Activated naive CD8-positive, alpha-beta T cell (primary cell): Measurements from ENCODE around the gene LPAR1.
"Not testable (repeated sequence)": the region's sequence is repeated elsewhere in the genome, so short reads cannot be mapped to it uniquely, and the experiment has no call there.

Experiments
- H3K27ac Mint-ChIP-seq: one replicate; pipeline ENCODE4 v1.8.0; 2021; ENCODE audit warnings: mixed read lengths
- H3K27me3 Mint-ChIP-seq: one replicate; pipeline ENCODE4 v1.8.0; 2021; ENCODE audit warnings: mixed read lengths
- H3K36me3 Mint-ChIP-seq: one replicate; pipeline ENCODE4 v1.8.0; 2021; ENCODE audit warnings: mixed read lengths
- H3K4me1 Mint-ChIP-seq: one replicate; pipeline ENCODE4 v1.8.0; 2021; ENCODE audit warnings: low read depth, mixed read lengths
- H3K4me3 Mint-ChIP-seq: one replicate; pipeline ENCODE4 v1.8.0; 2021; ENCODE audit warnings: mild to moderate bottlenecking, mixed read lengths
- H3K9me3 Mint-ChIP-seq: one replicate; pipeline ENCODE4 v1.8.0; 2021; ENCODE audit warnings: low read depth, mixed read lengths

LPAR1 gene

DNA sequence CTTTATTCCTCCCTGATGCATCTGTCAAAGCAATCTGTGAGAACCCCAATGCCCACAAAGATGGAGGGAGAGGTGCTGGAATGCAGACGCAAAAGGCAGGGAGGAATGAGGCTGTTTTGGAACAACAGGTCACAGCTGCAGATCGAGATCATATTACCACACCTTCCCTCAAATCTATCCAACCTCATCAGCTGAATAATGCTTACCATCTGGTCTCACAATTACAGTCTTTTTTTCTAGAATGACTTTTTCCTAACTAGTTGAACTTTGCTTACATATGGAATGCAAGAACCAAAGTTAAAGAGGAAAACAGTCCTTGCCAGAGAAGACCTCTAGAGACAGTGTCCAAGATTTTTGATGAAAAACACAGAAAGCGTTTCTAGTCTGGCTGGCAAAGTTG lies 158.1 kb downstream of the LPAR1 start:
- Mint-ChIP-seq H3K27ac (no peak overlapping the region), H3K36me3 (no peaks in the 10 kb centered on the region), H3K9me3 (no peaks in the 10 kb centered on the region), H3K4me3 (no peak overlapping the region), H3K4me1 (no peaks in the 10 kb centered on the region), H3K27me3 (no peaks in the 10 kb centered on the region)

DNA sequence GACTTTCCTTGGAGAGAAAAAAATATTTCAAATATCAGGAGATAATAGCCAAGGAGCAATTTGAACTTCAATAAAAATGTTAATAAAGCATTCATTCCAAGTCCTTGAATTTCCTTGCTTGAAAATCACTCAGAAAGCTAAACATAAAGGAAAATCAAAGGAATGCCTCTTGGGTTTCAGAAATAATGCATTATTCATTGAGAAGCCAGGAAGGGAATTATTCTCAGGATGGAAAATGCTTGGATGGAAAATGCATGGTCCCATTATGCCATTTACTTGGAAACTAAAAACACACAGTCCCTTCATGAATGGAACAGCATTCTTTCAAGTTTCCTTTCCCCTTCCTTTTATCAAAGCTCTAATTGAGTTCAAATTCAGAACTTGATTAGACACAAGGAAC lies 160.9 kb downstream of the LPAR1 start:
- H3K27ac Mint-ChIP-seq, result no peak overlapping the region
- peaks cover 3% of the 10 kb centered on the region for H3K9me3 Mint-ChIP-seq
- no peaks in the 10 kb centered on the region for H3K4me1 Mint-ChIP-seq
- no peaks in the 10 kb centered on the region for H3K36me3 Mint-ChIP-seq
- H3K27me3 Mint-ChIP-seq, result peaks cover 5% of the 10 kb centered on the region
- H3K4me3 Mint-ChIP-seq, result no peak overlapping the region

DNA sequence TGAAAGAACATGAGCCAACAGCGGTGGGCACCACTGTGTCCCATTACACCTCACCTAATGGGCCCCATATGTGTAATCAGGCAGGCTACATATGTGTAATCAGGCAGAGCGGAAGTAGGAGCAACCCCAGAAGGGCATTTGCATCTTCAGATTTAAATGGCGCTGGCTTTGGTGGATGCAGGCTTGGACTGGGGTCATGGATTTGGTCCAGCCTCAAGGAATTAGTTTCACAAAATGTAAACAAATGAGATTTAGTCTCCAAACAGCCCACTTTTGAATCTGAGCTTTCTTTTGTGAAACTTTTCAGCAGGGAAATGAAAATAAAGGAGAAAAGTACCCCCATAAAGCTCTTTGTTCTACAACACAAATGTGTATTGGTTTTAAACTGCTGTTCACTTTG lies 161.3 kb downstream of the LPAR1 start:
- Mint-ChIP-seq H3K36me3 (no peaks in the 10 kb centered on the region), H3K27ac (no peak overlapping the region)

DNA sequence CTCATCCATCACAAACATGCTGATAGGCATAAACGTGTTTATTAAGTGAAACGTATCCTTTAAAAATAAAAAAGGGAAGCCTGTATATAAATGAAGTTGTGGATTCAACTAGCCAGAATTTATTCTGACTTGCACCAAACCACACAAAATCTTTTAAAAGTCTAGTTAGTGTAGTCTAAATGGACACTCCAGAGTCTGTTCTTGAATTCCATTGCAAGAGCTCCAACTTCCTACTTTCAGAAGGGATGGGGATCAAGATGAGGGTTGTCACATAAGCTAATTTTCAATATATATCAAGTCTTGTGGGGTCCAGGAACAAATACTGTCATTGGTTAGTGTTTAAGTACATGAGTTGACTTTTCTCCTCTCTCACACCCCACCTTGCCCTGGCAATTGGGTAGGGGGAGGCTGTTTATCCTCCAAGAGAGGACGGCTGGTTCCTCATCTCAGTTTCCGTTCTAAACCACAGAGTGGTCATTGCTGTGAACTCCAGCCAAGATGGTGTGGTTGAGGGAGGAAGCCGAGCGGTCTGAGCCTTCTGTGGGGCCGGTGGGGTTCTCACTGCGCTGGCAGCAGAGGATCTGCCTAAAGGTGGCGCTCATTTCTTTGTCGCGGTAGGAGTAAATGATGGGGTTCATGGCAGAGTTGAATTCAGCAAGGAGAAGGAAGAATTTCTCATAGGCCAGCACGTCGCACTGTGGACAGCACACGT lies 163.2 kb downstream of the LPAR1 start:
- H3K27ac Mint-ChIP-seq, result no peak overlapping the region
- H3K4me1 Mint-ChIP-seq, result no peaks in the 10 kb centered on the region
- peaks cover 9% of the 10 kb centered on the region for H3K27me3 Mint-ChIP-seq
- H3K4me3 Mint-ChIP-seq, result no peak overlapping the region
- H3K9me3 Mint-ChIP-seq, result peaks cover 3% of the 10 kb centered on the region
- no peaks in the 10 kb centered on the region for H3K36me3 Mint-ChIP-seq

More for the DNA sequence above, 161.3 kb downstream of the LPAR1 start:
- no peaks in the 10 kb centered on the region for H3K4me1 Mint-ChIP-seq
- H3K9me3 Mint-ChIP-seq, result peaks cover 3% of the 10 kb centered on the region
- no peak overlapping the region for H3K4me3 Mint-ChIP-seq
- peaks cover 6% of the 10 kb centered on the region for H3K27me3 Mint-ChIP-seq

DNA sequence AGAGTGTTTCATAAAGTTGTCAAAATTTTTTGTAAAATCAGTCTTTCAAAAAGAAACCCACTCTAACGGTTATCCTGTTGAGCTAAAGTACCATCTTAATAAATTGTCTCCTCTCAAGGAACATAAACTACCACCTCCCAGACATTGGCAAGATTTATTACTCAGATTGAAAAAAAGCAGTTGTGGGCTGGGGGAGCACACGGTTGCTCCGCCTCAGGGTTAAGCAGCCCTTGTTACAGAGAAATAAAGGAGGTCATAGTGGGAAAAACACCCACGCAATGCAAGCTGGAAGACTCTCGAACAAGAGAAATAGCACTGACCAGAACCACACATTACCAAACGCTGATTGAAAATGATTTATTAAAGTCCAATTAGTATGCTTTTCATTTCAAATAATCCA lies 165.3 kb downstream of the LPAR1 start:
- H3K4me1 Mint-ChIP-seq, result no peaks in the 10 kb centered on the region
- no peaks in the 10 kb centered on the region for H3K36me3 Mint-ChIP-seq
- H3K9me3 Mint-ChIP-seq, result peaks cover 3% of the 10 kb centered on the region
- H3K27me3 Mint-ChIP-seq, result peaks cover 9% of the 10 kb centered on the region
- no peak overlapping the region for H3K4me3 Mint-ChIP-seq
- H3K27ac Mint-ChIP-seq, result no peak overlapping the region

DNA sequence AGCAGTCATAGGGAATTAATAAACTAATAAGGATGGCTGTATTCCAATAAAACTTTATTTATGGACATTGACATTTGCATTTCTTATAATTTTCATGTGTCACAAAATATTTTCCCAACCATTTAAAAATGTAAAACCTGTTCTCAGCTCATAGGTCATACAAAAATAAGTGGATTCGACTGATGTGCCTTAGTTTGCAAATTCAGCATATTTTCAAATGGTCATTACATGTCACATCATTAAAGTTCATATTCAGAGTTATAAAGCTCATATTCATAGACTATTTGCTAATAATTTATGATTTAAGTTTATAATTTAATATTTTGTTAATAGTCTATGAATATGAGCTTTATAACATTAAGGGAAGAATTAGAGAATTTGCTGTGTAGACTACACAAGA lies 166.5 kb downstream of the LPAR1 start:
- H3K27me3 Mint-ChIP-seq, result peaks cover 9% of the 10 kb centered on the region
- H3K4me1 Mint-ChIP-seq, result no peaks in the 10 kb centered on the region
- H3K27ac Mint-ChIP-seq, result no peak overlapping the region
- H3K9me3 Mint-ChIP-seq, result peaks cover 3% of the 10 kb centered on the region
- no peak overlapping the region for H3K4me3 Mint-ChIP-seq
- H3K36me3 Mint-ChIP-seq, result no peaks in the 10 kb centered on the region

DNA sequence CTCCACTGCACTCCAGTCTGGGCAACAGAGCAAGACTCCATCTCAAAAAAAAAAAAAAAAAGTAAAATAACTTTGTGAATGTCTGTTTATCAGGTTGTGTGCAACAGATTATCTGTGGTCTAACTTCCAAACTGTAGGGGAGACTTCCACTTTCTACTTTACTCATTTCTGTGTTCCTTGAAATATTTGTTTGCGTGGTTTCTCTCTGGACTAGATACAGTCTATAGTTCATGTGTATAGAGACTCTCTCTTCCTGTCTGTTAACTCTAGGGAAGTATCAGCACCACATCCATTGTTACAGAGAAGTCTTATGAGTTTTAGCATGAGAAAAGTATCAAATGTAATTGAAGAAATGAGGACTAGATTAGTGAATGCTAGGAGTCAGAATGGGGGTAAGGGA lies 168.3 kb downstream of the LPAR1 start:
- no peak overlapping the region for H3K4me3 Mint-ChIP-seq
- H3K27ac Mint-ChIP-seq, result no peak overlapping the region

DNA sequence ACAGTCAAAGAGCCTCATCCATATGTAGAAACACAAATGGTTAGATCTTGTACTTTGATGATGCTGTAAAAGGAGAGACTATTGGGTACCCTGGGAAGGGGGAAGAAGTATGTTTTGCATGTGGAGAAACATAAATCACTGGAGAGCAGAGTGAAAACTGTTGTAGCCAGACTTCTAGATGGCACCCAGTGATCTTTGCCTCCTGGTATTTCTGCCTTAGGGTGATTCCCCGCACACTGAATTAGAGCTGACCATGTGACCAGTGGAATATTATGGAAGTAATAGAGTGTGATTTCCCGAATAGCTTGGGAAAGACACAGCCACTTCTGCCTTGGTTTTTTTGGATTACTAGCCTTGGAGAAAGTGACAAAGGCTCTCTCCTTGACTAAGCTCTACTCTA lies 174.3 kb downstream of the LPAR1 start:
- Mint-ChIP-seq H3K4me3 (no peak overlapping the region), H3K27me3 (no peaks in the 10 kb centered on the region), H3K36me3 (no peaks in the 10 kb centered on the region), H3K27ac (no peak overlapping the region), H3K9me3 (peaks cover 9% of the 10 kb centered on the region), H3K4me1 (no peaks in the 10 kb centered on the region)

More for the DNA sequence above, 168.3 kb downstream of the LPAR1 start:
- no peaks in the 10 kb centered on the region for H3K4me1 Mint-ChIP-seq
- H3K9me3 Mint-ChIP-seq, result peaks cover 3% of the 10 kb centered on the region
- no peaks in the 10 kb centered on the region for H3K36me3 Mint-ChIP-seq
- peaks cover 9% of the 10 kb centered on the region for H3K27me3 Mint-ChIP-seq

DNA sequence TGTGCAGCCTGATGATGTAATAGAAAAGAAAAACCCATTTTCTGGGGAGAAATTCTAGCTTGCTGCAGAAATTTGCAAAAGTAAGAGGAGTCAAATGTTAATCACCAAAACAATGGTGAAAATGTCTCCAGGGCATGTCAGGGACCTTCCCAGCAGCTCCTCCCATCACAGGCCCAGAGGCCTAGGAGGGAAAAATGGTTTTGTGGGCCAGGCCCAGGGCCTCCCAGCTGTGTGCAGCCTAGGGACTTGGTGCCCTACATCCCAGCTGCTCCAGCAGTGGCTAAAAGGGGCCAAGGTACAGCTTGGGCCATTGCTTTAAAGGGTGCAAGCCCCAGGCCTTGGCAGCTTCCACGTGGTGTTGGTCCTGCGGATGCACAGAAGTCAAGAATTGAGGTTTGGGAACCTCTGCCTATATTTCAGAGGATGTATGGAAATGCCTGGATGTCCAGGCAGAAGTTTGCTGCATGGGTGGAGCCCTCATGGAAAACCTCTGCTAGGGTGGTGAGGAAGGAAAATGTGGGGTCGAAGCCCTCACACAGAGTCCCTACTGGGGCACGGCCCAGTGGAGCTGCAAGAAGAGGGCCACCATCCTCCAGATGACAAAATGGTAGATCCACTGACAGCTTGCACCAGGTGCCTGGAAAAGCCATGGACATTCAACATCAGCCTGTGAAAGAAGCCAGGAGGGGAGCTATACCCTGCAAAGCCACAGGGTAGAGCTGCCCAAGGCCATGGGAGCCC lies 176.7 kb downstream of the LPAR1 start:
- not testable (repeated sequence) for H3K27ac Mint-ChIP-seq, H3K27me3 Mint-ChIP-seq, H3K36me3 Mint-ChIP-seq, H3K4me3 Mint-ChIP-seq, H3K4me1 Mint-ChIP-seq
- peaks cover 12% of the 10 kb centered on the region for H3K9me3 Mint-ChIP-seq

DNA sequence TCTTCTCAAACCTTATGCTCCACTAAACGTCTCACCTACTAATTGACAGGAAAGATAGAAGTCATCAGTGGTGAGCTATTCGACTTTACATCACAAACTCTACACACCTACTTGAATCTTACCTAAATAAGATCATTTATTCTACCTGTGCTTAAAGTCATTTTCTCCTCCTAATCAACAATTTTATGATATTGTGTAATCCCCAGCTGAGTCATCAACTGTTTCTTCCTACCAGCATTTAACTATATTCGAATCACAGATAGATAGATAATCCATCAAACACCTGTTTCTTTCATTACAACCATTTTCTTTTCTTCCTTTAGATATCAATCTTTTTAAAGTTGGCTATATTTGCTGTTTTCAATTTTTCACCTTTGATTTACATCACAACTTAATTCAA lies 181.5 kb downstream of the LPAR1 start:
- H3K27me3 Mint-ChIP-seq, result no peaks in the 10 kb centered on the region
- H3K9me3 Mint-ChIP-seq, result peaks cover 11% of the 10 kb centered on the region
- H3K27ac Mint-ChIP-seq, result no peak overlapping the region
- no peak overlapping the region for H3K4me3 Mint-ChIP-seq
- H3K4me1 Mint-ChIP-seq, result no peaks in the 10 kb centered on the region
- H3K36me3 Mint-ChIP-seq, result no peaks in the 10 kb centered on the region

DNA sequence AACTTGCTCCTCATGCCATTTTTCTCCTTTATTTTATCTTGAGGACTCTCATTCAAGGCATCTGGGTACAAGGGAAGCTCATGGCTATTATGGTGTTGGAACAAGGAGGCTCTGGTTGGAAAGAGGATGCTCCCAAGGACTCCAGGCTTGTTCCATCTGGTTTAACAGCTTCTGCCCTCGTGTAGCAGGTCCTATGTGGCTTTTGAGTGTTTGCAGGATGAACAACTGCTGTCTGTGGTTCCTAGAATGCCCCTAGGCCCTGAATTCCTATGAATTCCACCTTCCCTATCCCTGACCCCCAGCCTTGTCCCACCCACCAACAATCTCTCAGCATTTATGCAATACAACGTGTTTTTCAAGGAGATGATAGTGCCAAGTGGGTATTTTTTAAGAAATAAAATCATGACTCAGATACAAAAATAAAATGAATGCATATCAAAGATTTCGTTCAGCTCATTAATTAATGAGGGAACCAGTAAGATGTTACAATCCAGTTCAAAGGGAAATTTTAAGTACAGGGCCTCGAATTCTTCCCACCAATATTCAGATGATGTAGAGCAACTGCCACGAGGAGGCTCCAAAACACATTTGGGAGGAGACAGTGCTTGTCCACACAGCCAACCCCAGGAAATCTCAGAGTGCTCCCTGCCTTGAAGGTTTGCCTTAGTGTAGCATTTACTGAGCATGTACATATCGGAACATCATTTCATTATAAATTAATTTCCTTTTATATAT lies 187.7 kb downstream of the LPAR1 start:
- Mint-ChIP-seq H3K4me3 (no peak overlapping the region), H3K4me1 (no peaks in the 10 kb centered on the region), H3K27ac (no peak overlapping the region), H3K27me3 (no peaks in the 10 kb centered on the region), H3K36me3 (no peaks in the 10 kb centered on the region), H3K9me3 (peaks cover 8% of the 10 kb centered on the region)

DNA sequence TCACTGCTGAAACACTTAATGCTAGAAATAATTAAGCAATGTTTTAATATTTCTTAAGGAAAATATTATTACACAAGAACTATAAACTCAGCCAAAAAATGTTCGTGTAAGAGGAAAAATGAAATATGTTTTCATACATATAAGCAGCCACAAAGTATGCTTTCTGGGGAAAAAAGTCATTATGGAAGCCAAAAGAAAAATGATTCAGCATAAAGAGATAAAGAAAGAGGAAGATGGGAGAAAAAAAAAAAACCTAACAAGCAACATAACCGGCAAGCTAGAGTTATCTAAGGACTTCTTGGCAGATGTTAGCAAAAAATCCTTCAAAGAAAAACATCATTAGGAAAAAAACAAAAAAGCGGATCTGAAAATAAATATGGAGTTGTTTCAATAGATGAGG lies 190.6 kb downstream of the LPAR1 start:
- Mint-ChIP-seq H3K9me3 (no peaks in the 10 kb centered on the region), H3K4me1 (no peaks in the 10 kb centered on the region), H3K4me3 (no peak overlapping the region), H3K27ac (no peak overlapping the region), H3K36me3 (no peaks in the 10 kb centered on the region), H3K27me3 (peaks cover 1% of the 10 kb centered on the region)

DNA sequence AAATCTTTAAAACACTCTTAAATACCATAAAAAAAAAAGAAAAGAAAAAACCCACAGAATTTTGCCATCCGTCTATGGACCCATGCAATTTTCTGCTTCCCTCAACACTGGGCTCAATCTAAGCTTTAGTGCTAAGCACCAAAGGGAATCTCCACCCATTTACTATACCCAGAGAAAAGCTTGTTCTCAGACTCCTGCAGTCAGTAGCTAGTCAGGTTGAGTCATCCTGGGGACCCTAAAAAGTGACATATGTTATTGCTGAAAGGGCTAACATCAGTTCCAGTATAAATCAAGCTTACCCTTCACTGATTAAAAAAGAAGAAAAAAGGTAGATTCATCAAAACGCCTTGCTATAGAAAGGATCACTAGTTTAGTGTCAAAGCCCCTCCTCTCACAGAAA lies 192.1 kb downstream of the LPAR1 start:
- no peak overlapping the region for H3K4me3 Mint-ChIP-seq
- no peaks in the 10 kb centered on the region for H3K4me1 Mint-ChIP-seq
- H3K27me3 Mint-ChIP-seq, result peaks cover 1% of the 10 kb centered on the region
- no peaks in the 10 kb centered on the region for H3K9me3 Mint-ChIP-seq
- H3K27ac Mint-ChIP-seq, result no peak overlapping the region
- H3K36me3 Mint-ChIP-seq, result no peaks in the 10 kb centered on the region

DNA sequence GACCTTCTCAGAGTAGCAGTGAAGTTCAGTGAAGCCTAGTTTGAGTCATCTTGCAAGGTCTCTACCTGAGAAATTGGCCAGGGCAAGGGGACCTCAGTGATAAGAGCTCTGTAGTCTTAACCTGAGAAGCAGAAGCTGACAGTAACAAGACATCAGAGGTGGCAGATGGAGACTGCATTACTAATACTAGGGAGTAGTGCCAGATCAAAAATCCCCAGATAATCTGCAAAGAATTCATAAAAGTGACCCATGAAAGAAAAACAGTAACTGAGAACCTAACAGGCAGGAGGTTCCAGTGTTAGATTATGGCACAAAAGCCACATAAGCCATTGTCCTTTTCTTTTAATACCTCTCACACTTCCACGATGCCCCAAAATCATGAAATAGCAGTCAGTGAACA lies 194.1 kb downstream of the LPAR1 start:
- Mint-ChIP-seq H3K27me3 (peaks cover 1% of the 10 kb centered on the region), H3K4me3 (no peak overlapping the region), H3K27ac (no peak overlapping the region), H3K9me3 (peaks cover 4% of the 10 kb centered on the region), H3K36me3 (no peaks in the 10 kb centered on the region), H3K4me1 (no peaks in the 10 kb centered on the region)

DNA sequence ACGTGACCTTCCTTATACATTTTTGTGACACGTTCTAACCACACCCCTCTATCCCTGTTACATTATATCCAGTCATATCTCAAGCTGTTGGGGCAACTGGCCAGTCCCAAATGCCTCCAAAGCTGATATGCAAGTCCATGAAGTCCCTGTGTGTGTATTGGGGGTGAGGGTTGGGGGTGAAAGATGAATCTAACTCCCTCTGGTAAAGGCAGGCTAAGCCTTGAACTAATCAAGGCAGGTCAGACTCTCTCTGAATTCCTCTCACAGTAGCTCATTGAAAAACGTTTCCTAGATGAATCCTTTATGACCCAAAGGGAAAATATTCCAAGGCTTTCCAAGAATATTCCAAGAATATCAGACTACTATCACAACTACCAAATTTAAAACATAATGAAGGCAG lies 195.3 kb downstream of the LPAR1 start:
- H3K36me3 Mint-ChIP-seq, result no peaks in the 10 kb centered on the region
- H3K27me3 Mint-ChIP-seq, result peaks cover 1% of the 10 kb centered on the region
- no peak overlapping the region for H3K27ac Mint-ChIP-seq
- H3K4me1 Mint-ChIP-seq, result no peaks in the 10 kb centered on the region
- peaks cover 4% of the 10 kb centered on the region for H3K9me3 Mint-ChIP-seq
- no peak overlapping the region for H3K4me3 Mint-ChIP-seq
